ENCODE measurements around the gene ZNF445. TPM values are rescaled to one million over a fixed set of nuclear protein-coding genes. Genes with fewer than 3 reads are reported as not detected.

ZNF445 gene
- total RNA-seq, 1 donor = 9.5 TPM

DNA sequence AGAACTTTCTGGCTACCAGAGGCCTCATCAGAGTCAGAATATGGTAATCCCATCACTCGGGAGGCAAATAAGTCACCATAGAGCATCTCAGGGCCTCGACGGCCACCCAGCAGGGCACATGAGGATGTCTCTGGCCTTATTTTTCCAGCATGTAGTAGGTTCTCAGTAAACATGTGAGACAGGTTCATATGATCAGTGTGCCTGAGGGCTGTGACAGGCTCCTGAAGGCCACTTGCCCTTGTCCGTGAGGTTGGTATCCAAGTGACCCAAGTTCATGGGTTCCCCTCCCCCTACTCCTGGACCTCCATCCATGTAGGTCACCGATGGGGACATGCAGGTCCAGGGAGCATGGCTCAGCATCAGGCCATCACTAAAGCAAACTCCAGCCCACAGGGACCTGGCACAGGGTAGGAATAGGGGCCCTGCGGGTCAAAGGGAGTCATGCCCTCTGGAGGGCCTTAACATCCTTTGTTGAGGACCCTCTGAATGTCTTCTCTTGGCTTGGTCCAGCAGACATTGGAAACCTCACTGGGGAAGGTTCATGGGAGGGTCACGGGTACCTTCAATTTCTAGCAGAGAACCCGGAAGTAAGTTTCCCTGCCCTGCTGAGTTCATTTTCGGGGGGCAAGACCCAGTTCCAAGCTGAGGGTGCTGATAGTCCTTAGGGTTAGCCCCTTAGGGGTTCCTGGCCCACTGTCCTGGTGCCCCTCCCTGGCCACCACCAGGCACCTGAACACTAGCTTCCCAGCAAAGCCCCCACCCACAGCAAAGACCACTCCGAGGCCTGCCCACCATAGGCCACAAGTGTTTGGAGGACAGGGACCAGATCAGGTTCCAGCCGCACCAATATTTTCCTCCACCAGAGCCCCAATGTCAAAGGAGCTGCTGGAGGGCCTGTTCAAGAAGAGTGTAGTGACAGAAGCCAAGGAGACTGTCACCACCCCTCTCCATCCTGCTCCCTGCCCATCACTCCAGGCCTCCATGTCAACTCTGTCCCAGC, 61.1 kb downstream of the ZNF445 start:
- TF ChIP-seq, protein P1, sequence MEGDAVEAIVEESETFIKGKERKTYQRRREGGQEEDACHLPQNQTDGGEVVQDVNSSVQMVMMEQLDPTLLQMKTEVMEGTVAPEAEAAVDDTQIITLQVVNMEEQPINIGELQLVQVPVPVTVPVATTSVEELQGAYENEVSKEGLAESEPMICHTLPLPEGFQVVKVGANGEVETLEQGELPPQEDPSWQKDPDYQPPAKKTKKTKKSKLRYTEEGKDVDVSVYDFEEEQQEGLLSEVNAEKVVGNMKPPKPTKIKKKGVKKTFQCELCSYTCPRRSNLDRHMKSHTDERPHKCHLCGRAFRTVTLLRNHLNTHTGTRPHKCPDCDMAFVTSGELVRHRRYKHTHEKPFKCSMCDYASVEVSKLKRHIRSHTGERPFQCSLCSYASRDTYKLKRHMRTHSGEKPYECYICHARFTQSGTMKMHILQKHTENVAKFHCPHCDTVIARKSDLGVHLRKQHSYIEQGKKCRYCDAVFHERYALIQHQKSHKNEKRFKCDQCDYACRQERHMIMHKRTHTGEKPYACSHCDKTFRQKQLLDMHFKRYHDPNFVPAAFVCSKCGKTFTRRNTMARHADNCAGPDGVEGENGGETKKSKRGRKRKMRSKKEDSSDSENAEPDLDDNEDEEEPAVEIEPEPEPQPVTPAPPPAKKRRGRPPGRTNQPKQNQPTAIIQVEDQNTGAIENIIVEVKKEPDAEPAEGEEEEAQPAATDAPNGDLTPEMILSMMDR (IDR thresholded peaks at IDR 0.05; ENCODE audit: insufficient read depth, low read depth, low read length) = no peak
- no peak overlapping the region for H3K4me3 ChIP-seq (ENCODE audit: low read depth, low read length)
- DNase-seq (ENCODE audit: low read depth) = no peak

DNA sequence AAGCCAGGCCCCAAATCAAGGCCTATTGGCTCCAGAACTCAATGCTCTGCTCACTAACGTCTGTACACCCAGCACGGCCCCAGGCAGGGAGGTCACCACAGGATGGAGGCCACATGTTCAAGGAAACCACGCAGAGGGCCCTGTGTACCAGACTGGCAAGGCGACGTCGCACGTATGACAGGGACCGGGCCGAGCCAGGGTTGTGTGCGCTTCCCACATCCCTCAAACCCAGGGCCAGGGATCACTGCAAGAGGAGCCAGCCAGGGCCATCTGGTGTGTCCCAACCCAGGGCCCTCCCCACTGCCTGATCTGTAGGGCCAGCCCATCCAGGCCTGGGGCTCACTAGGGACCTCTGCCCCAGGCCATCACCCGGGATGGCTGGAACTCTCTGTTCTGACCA, 62.0 kb downstream of the ZNF445 start:
- H3K4me3 ChIP-seq (ENCODE audit: low read depth, low read length) = no peak overlapping the region
- TF ChIP-seq, protein P1 (IDR thresholded peaks at IDR 0.05; ENCODE audit: insufficient read depth, low read depth, low read length) = no peak
- DNase-seq (ENCODE audit: low read depth) = no peak

DNA sequence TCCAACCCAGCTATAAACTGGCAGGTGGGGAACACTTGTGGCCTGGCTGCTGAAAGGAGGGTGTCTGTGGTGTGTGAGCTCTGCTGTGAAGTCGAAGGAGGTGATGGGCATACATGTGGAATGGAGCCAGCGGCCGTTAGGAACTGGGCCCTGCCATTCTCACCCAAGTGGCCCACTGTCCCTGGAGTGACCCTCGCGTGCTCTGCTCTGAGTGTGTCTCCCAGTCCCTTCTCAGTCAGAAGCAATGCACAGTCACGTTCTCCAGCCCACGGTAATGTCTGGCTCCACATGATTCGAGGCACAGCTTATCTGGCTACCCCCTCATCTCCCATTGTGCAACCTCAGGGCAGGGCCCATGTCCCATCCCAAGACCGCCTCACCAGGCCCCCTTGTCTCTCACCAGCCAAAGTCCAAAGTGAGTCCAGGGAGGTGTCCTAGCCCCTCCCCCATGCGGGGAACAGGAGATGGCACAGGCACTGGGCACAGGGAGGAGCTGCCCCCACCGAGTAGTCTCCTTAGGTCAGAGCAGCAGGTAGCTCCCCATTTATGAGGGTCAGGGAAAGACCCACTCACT, 62.9 kb downstream of the ZNF445 start:
- TF ChIP-seq, protein P1 (IDR thresholded peaks at IDR 0.05; ENCODE audit: insufficient read depth, low read depth, low read length) = no peak
- DNase-seq (ENCODE audit: low read depth) = no peak
- no peak overlapping the region for H3K4me3 ChIP-seq (ENCODE audit: low read depth, low read length)

DNA sequence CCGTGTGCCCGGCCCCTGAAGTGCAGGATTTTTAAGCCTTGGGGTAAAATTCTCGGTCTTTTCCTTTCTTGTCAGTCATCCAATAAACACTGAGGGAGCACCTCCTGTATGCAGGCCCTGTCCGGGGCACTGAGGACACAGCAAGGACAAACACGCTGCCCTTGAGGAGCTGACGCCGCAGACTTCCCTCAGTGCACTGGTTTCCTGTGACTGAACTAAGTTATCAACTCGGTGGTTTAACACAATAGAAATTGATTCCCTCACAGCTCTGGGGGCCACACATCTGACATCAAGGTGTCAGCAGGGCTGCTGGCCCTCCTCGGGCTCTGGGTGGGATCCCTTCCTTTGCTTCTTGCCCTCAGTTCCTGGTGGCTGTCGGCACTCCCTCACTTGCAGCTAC, 65.1 kb downstream of the ZNF445 start:
- H3K4me3 ChIP-seq (ENCODE audit: low read depth, low read length) = no peak overlapping the region
- TF ChIP-seq, protein P1 (IDR thresholded peaks at IDR 0.05; ENCODE audit: insufficient read depth, low read depth, low read length) = no peak
- no peak for DNase-seq (ENCODE audit: low read depth)

- TF ChIP-seq, protein P1 (IDR thresholded peaks at IDR 0.05; ENCODE audit: insufficient read depth, low read depth, low read length) = no peak
- no peak overlapping the region for H3K4me3 ChIP-seq (ENCODE audit: low read depth, low read length)
- DNase-seq (ENCODE audit: low read depth) = no peak
These were observed 66.3 kb downstream of the ZNF445 start for GRCh38 chr3:44411031-44411645.

- TF ChIP-seq, protein P1 (IDR thresholded peaks at IDR 0.05; ENCODE audit: insufficient read depth, low read depth, low read length) = no peak
- H3K4me3 ChIP-seq (ENCODE audit: low read depth, low read length) = no peak overlapping the region
- DNase-seq (ENCODE audit: low read depth) = no peak
These were observed 67.6 kb downstream of the ZNF445 start for GRCh38 chr3:44409640-44410410.
